ENCODE results near the gene TPM2. TPM values are rescaled to one million over a fixed set of nuclear protein-coding genes. Genes with fewer than 3 reads are reported as not detected.
A peak's percentile ranks its signal among the peaks of the same experiment; 100 is the strongest.

The TPM2 gene
- total RNA-seq, 4 donors from 2014 or later = 45.4 to 79.6 (median 72.2) TPM

- no peak for DNase-seq
- TF ChIP-seq CTCF (IDR thresholded peaks at IDR 0.05) (no peak), POLR2A (IDR thresholded peaks at IDR 0.05) (no peak)
- Histone ChIP-seq H3K36me3 (no peaks in the 10 kb centered on the region), H3K27me3 (no peaks in the 10 kb centered on the region), H3K4me1 (no peaks in the 10 kb centered on the region), H3K27ac (no peak overlapping the region), H3K4me3 (replicated peaks in 1 of 3) (no peak overlapping the region), H3K9me3 (no peaks in the 10 kb centered on the region)
- intact Hi-C loops (cut with DNase I) = loop anchor here (5.0 kb wide), 1 partner anchor 74 kb away; no protein-coding TSS in a partner anchor
- WGBS, 2 donors = 85 to 90% methylated on average over 2 of the region's 2 CpGs
Observed at GRCh38 chr9:35653611-35654010, 36.1 kb downstream of the TPM2 start.

DNA sequence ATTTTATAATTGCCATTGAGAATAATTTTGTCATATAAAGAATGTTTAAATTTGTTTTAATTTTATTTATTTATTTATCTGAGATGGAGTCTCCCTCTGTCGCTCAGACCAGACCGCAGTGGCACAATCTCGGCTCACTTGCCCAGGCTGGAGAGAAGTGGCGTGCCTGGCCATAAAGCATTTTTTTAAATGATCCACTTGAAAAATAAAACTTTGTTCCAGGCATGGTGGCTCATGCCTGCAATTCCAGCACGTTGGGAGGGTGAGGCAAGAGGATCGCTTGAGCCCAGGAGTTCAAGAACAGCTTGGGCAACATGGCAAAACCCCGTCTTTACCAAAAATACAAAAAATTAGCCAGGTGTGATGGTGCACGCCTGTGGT lies 36.9 kb downstream of the TPM2 start:
- Histone ChIP-seq H3K4me3 (replicated peaks in 1 of 3) (no peak overlapping the region), H3K4me1 (no peaks in the 10 kb centered on the region), H3K27ac (no peak overlapping the region), H3K36me3 (no peaks in the 10 kb centered on the region), H3K9me3 (no peaks in the 10 kb centered on the region), H3K27me3 (no peaks in the 10 kb centered on the region)
- TF ChIP-seq POLR2A (IDR thresholded peaks at IDR 0.05) = no peak
- TF ChIP-seq CTCF (IDR thresholded peaks at IDR 0.05) = no peak
- WGBS, 2 donors = 93% methylated on average over 8 of the region's 8 CpGs
- intact Hi-C loops (cut with DNase I) = loop anchor here (5.0 kb wide), 1 partner anchor 74 kb away; no protein-coding TSS in a partner anchor
- no peak for DNase-seq

- no peak for DNase-seq
- peaks cover 2 to 3% of the 10 kb centered on the region in 2 donors for H3K4me1 ChIP-seq
- H3K27me3 ChIP-seq = no peaks in the 10 kb centered on the region
- no peak overlapping the region for H3K4me3 ChIP-seq (replicated peaks in 1 of 3)
- WGBS, 2 donors = 84% methylated on average over 7 of the region's 7 CpGs
- H3K9me3 ChIP-seq = no peaks in the 10 kb centered on the region
- no peaks in the 10 kb centered on the region for H3K36me3 ChIP-seq
- TF ChIP-seq CTCF (IDR thresholded peaks at IDR 0.05) (no peak), POLR2A (IDR thresholded peaks at IDR 0.05) (no peak)
- H3K27ac ChIP-seq = no peak overlapping the region
- intact Hi-C loops (cut with DNase I) = loop anchor here (5.0 kb wide), 1 partner anchor 75 kb away; no protein-coding TSS in a partner anchor
Observed at GRCh38 chr9:35651956-35652828, 37.5 kb downstream of the TPM2 start.

- intact Hi-C loops (cut with DNase I) = loop anchor here (5.0 kb wide), 1 partner anchor 77 kb away; no protein-coding TSS in a partner anchor
- Histone ChIP-seq H3K4me3 (replicated peaks in 1 of 3) (no peak within 1 kb of the TSS), H3K27ac (peak within 1 kb of the TSS in 1 of 3 donors; percentile 18), H3K27me3 (no peaks in the 10 kb centered on the region), H3K4me1 (peaks cover 5 to 9% of the 10 kb centered on the region in 2 donors), H3K36me3 (no peaks in the 10 kb centered on the region), H3K9me3 (no peaks in the 10 kb centered on the region)
- 53 to 54% methylated on average over 14 to 16 of the region's 22 CpGs for WGBS, 2 donors
- TF ChIP-seq POLR2A (IDR thresholded peaks at IDR 0.05) (no peak), CTCF (IDR thresholded peaks at IDR 0.05) (no peak)
- no peak for DNase-seq
Observed at GRCh38 chr9:35650341-35651158, 39.2 kb downstream of the TPM2 start, which contains the start of gene SIT1. TSS of gene SIT1 (minus strand) at chr9:35650931. CDS start at chr9:35650853, 78 bp downstream.
